ENCODE data around the gene ATP2A3.

ATP2A3 gene

DNA sequence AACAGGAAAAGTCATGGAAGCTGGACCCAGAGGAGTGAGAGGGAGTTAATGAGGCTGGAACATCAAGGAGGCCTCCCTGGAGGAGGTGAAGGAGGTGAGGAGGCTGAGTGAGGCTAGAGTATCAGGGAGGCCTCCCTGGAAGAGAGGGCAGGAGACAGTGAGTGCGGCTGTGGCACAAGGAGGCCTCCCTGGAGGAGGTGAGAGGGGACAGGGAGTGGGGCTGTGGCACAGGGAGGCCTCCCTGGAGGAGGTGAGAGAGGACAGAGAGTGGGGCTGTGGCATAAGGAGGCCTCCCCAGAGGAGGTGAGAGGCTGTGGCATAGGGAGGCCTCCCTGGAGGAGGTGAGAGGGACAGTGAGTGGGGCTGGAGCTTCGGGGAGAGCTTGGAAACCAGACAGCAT lies 76.8 kb downstream of the ATP2A3 start:
- DNase-seq (ENCODE audit: low read depth in 1 of 2, low spot score in 1 of 2), result no peak
- TF ChIP-seq GABPA (IDR thresholded peaks at IDR 0.05; ENCODE audit: low read depth), result no peak
- TF ChIP-seq POLR2AphosphoS5 (IDR thresholded peaks at IDR 0.05; ENCODE audit: low read depth), result no peak
- no peak for TF ChIP-seq SPI1 (IDR thresholded peaks at IDR 0.05; ENCODE audit: borderline replicate concordance, low read depth)
- TF ChIP-seq, protein P1, sequence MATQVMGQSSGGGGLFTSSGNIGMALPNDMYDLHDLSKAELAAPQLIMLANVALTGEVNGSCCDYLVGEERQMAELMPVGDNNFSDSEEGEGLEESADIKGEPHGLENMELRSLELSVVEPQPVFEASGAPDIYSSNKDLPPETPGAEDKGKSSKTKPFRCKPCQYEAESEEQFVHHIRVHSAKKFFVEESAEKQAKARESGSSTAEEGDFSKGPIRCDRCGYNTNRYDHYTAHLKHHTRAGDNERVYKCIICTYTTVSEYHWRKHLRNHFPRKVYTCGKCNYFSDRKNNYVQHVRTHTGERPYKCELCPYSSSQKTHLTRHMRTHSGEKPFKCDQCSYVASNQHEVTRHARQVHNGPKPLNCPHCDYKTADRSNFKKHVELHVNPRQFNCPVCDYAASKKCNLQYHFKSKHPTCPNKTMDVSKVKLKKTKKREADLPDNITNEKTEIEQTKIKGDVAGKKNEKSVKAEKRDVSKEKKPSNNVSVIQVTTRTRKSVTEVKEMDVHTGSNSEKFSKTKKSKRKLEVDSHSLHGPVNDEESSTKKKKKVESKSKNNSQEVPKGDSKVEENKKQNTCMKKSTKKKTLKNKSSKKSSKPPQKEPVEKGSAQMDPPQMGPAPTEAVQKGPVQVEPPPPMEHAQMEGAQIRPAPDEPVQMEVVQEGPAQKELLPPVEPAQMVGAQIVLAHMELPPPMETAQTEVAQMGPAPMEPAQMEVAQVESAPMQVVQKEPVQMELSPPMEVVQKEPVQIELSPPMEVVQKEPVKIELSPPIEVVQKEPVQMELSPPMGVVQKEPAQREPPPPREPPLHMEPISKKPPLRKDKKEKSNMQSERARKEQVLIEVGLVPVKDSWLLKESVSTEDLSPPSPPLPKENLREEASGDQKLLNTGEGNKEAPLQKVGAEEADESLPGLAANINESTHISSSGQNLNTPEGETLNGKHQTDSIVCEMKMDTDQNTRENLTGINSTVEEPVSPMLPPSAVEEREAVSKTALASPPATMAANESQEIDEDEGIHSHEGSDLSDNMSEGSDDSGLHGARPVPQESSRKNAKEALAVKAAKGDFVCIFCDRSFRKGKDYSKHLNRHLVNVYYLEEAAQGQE (IDR thresholded peaks at IDR 0.05; ENCODE audit: insufficient replicate concordance, low read depth), result no peak
- TF ChIP-seq, protein P2, sequence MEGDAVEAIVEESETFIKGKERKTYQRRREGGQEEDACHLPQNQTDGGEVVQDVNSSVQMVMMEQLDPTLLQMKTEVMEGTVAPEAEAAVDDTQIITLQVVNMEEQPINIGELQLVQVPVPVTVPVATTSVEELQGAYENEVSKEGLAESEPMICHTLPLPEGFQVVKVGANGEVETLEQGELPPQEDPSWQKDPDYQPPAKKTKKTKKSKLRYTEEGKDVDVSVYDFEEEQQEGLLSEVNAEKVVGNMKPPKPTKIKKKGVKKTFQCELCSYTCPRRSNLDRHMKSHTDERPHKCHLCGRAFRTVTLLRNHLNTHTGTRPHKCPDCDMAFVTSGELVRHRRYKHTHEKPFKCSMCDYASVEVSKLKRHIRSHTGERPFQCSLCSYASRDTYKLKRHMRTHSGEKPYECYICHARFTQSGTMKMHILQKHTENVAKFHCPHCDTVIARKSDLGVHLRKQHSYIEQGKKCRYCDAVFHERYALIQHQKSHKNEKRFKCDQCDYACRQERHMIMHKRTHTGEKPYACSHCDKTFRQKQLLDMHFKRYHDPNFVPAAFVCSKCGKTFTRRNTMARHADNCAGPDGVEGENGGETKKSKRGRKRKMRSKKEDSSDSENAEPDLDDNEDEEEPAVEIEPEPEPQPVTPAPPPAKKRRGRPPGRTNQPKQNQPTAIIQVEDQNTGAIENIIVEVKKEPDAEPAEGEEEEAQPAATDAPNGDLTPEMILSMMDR (IDR thresholded peaks at IDR 0.05; ENCODE audit: insufficient read depth, low read length), result no peak
- no peaks in the 10 kb centered on the region for H3K27me3 ChIP-seq (ENCODE audit: insufficient read depth, poor library complexity, severe bottlenecking)
- H3K4me3 ChIP-seq (replicated peaks; ENCODE audit: insufficient read depth, low read length), result no peak overlapping the region
- H3K27ac ChIP-seq (replicated peaks), result peak overlapping the region; percentile 47; the same call in 1 of the 2 replicates

DNA sequence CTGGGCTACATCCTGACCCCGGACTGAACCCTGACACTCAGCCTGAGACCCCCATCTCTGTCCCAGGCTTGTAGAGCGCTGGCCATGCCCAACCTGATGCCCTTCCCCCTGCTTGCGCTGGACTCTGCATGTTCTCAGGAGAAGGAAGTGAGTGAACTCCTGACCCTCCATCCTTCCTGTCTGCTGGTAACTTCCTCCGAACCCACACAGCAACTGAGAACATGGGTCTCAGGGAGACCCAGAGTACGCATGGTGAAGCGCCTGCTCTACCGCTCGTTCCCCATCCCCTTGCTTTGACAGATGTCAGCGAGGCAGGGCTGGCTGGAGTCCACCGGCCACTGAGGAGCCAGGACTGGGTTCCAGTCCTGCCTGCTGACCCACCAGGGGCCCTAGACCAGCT lies 77.5 kb downstream of the ATP2A3 start:
- Histone ChIP-seq H3K27ac (replicated peaks) (peak overlapping the region; percentile 47), H3K27me3 (ENCODE audit: insufficient read depth, poor library complexity, severe bottlenecking) (no peaks in the 10 kb centered on the region), H3K4me3 (replicated peaks; ENCODE audit: insufficient read depth, low read length) (no peak overlapping the region)
- DNase-seq (ENCODE audit: low read depth in 1 of 2, low spot score in 1 of 2), result peak; percentile 30 to 54
- no peak for TF ChIP-seq POLR2AphosphoS5 (IDR thresholded peaks at IDR 0.05; ENCODE audit: low read depth)
- TF ChIP-seq SPI1 (IDR thresholded peaks at IDR 0.05; ENCODE audit: borderline replicate concordance, low read depth), result peak; percentile 43; the same call in 1 of the 2 replicates
- TF ChIP-seq, protein P2 (IDR thresholded peaks at IDR 0.05; ENCODE audit: insufficient read depth, low read length), result no peak

DNA sequence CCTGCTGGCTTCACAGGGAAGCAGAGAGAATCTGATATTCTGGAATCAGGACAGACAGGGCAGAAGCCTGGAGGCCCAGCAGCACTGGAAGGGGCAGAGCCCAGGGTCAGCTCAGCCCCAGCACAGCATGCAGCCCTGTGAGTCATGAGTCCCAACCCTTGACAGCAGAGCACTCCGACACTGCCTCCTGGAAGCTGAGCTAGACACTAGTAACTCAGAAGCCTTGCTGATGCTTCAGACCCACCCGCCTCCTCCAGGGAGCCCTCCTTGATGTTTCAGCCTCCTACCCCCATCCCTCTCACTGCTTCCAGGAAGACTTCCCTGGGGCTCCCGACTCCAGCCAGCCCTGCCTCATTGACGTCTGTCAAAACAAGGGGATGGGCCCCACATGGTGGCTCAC lies 78.3 kb downstream of the ATP2A3 start:
- Histone ChIP-seq H3K27ac (replicated peaks) (no peak overlapping the region), H3K4me3 (replicated peaks; ENCODE audit: insufficient read depth, low read length) (no peak overlapping the region), H3K27me3 (ENCODE audit: insufficient read depth, poor library complexity, severe bottlenecking) (no peaks in the 10 kb centered on the region)
- TF ChIP-seq POLR2AphosphoS5 (IDR thresholded peaks at IDR 0.05; ENCODE audit: low read depth), result no peak
- TF ChIP-seq, protein P2 (IDR thresholded peaks at IDR 0.05; ENCODE audit: insufficient read depth, low read length), result no peak
- TF ChIP-seq GABPA (IDR thresholded peaks at IDR 0.05; ENCODE audit: low read depth), result no peak
- TF ChIP-seq SPI1 (IDR thresholded peaks at IDR 0.05; ENCODE audit: borderline replicate concordance, low read depth), result no peak
- TF ChIP-seq, protein P1 (IDR thresholded peaks at IDR 0.05; ENCODE audit: insufficient replicate concordance, low read depth), result no peak
- no peak for DNase-seq (ENCODE audit: low read depth in 1 of 2, low spot score in 1 of 2)

DNA sequence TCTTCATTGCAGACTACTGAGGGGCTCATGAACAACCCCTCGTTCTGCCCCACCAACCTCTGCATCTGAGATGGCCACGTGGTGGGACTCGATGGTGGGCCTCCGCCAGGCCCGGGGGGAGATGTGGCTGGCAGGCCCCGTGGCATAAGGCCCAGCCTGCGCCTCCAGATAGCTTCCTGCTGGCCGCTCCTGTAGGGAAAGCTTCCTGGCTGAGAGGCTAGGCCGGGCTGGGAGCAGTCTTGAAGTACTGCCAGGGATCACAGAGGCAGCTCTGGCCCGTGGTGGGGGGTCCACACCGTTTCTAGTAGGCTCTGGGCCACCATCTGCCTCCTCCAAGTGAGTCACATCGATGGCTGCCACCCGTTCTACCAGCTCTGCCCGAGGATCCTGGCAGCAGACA lies 79.0 kb downstream of the ATP2A3 start:
- DNase-seq (ENCODE audit: low read depth in 1 of 2, low spot score in 1 of 2), result no peak
- Histone ChIP-seq H3K27ac (replicated peaks) (no peak overlapping the region), H3K4me3 (replicated peaks; ENCODE audit: insufficient read depth, low read length) (no peak overlapping the region), H3K27me3 (ENCODE audit: insufficient read depth, poor library complexity, severe bottlenecking) (no peaks in the 10 kb centered on the region)
- no peak for TF ChIP-seq SPI1 (IDR thresholded peaks at IDR 0.05; ENCODE audit: borderline replicate concordance, low read depth)

Measured in HL-60 (cell line).